ENCODE data around the gene CCDC18.

DNA sequence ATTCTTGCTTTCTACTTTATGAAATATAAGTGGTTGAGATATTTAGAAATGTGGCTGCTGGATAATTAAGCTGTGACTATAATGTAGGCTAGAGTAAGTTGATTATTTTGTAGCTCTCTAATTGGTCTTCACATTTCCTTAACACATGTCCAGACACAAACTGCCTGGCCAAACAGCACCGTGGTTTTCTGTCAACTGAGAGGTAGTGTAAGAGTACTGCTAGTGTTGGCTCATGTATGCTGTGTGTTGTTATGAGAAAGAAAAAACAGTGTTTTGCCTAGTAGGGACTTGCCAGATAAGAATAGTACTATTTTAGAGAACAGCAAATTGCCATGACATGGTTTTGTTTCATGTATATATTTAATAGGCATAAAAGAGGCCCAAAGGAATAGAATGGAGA lies 37.4 kb upstream of the CCDC18 start:
- TF ChIP-seq, protein P1, sequence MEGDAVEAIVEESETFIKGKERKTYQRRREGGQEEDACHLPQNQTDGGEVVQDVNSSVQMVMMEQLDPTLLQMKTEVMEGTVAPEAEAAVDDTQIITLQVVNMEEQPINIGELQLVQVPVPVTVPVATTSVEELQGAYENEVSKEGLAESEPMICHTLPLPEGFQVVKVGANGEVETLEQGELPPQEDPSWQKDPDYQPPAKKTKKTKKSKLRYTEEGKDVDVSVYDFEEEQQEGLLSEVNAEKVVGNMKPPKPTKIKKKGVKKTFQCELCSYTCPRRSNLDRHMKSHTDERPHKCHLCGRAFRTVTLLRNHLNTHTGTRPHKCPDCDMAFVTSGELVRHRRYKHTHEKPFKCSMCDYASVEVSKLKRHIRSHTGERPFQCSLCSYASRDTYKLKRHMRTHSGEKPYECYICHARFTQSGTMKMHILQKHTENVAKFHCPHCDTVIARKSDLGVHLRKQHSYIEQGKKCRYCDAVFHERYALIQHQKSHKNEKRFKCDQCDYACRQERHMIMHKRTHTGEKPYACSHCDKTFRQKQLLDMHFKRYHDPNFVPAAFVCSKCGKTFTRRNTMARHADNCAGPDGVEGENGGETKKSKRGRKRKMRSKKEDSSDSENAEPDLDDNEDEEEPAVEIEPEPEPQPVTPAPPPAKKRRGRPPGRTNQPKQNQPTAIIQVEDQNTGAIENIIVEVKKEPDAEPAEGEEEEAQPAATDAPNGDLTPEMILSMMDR (IDR thresholded peaks at IDR 0.05): no peak
- no peak for TF ChIP-seq POLR2A (IDR thresholded peaks at IDR 0.05)
